RPMI7951 (cell line): ENCODE results near the gene NDUFS4. TPM values are rescaled to one million over a fixed set of nuclear protein-coding genes. Genes with fewer than 3 reads are reported as not detected.
"Not testable (repeated sequence)": the region's sequence is repeated elsewhere in the genome, so short reads cannot be mapped to it uniquely, and the experiment has no call there.

Experiments
- DNase-seq: peaks from one replicate; pipeline ENCODE4 v3.0.0-alpha.2; 2012; ENCODE audit warnings: low read depth
- total RNA-seq: library from RNA; depleted of rRNA; stranded (reverse); fragments of >200 nt; shearing (Covaris generic); gene quantifications from 2 replicates; pipeline ENCODE4 v1.2.3, GENCODE V29; 2014

Gene NDUFS4
- total RNA-seq, 1 experiment from 2014 or later = 148 TPM

DNA sequence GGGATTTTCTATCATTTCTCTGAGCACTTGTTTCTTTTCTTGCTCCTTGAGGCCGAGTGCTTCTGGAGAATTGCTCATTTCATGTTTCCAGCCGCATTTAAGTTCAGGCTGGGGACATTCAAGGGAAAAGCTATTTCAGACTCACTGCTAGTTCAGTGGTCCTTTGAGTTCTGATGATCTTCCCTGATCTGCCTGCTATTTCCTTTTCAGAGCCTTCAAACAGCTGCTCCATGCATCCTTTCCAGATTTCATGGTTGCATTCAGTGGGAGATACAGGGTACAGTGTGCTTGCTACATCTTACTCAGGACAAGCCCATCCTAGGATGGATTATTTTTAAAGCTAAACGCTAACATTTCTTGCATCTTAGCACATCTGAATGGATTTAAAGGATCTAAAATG, 14.7 kb downstream of the NDUFS4 start:
- no peak for DNase-seq

DNA sequence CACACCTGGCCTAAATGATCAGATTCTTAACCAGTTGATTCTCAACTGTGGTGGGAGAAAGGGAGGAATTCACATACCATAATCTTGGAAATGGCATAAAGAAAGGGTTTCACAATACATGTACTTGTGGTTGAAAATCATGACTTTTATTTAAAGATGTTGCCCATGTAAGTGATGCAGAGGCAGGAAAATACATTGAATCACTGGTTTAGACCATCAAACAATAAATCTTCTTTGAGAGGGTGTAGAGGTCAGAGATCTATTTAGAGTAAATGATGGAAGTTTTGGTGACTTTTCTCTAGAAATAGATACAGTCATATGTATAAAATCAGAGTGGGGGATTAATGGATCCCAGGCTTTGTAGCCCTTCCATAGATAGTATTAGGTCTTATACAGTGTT, 15.4 kb downstream of the NDUFS4 start:
- no peak for DNase-seq

DNA sequence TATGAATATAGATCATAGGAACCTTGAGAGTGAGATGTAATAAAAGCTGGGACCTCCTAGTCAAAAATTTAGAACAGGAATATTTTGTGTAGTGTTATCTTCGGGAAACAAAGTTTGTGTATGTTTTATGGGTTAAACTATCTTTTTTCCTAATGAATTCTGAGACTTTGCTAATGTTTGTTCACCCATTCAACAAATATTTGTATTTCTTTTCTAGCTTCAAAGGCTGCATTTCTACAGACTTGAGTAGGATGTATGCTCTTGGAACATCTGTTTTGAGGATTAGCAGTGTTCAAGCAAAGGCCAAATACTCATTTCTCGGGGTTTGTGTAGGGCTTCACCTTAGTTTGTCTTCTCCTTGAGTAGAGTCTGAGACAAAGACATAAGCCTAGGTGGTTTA, 16.2 kb downstream of the NDUFS4 start:
- no peak for DNase-seq

DNA sequence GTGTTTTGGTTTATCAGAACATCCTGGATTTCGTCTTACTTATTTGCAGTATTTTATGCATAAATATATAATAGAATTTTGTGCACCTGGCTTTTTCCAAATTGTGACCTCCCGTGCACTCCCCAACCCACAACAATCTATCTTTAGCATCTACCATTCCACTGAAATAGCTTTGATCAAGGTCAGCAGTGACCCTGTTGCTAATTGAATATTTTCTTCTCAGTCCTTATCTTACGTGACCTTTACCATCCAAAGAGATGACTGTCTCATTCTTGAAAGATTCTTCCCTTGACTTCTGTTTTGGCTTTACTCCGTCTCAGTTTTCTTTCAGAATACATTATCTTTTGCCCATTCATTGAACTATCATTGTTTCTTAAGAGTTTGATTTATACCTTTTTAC, 18.4 kb downstream of the NDUFS4 start:
- DNase-seq = no peak

DNA sequence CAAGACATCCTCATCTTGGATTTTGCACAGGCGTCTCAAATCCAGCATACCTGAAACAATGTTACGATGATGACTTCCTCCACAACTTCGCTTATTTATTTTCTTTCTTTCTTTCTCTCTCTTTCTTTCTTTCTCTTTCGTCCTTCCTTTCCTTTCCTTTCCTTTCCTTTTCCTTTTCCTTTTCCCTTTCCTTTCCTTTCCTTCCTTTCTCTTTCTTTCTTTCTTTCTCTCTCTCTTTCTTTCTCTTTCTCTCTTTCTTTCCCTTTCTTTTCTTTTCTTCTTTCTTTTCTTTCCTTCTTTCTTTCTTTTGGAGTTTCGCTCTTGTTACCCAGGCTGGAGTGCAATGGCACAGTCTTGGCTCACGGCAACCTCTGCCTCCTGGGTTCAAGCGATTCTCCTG, 20.1 kb downstream of the NDUFS4 start:
- DNase-seq = no peak

DNA sequence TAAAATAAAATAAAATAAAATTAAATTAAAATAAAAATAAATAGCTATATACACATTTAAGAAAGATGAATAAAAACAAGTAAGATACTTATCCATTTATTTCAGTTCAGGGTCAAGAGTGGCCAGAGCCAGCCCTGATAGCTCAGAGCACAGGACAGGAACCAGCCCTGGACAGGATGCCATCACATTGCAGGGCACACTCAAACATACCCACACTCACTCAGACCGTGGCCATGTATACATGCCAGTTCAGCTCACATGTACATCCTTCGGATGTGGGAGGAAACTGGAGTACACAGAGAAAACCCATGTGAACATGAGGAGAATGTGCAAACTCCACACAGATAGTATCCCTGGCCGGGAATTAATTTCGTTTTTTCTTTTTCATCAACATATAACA, 21.8 kb downstream of the NDUFS4 start:
- DNase-seq = no peak

DNA sequence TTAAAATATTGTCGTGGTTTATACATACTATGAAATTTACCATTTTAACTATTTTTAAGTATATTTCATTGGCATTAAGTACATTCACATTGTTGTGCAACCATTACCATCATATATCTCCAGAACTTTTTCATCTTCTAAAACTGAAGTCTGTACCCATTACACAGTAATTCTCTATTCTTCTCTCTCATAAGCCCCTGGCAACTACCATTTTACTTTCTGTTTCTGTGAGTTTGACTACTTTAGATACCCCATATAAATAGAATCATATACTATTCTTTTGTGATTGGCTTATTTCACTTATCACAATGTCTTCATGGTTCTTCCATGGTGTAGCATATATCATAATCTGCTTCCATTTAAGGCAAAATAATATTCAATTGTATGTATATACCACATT, 30.3 kb downstream of the NDUFS4 start:
- DNase-seq = no peak

DNA sequence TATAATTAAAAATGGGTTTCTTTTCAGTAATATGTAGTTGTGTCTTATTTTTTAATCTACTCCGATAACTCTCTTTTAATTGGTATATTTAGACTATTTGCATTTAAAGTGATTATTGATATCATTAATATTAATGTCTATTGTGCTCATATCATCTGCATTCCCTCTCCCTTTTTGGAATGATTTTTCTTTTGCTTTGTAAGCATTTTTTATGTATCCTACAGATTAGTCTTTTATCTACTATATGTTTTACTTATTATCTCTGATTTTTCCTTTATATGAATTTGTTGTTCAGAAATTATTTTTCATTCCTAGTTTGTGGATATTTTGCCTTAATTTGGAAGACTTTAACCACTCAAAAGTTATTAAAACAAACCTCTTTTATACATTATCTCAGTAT, 34.0 kb downstream of the NDUFS4 start:
- DNase-seq = no peak

DNA sequence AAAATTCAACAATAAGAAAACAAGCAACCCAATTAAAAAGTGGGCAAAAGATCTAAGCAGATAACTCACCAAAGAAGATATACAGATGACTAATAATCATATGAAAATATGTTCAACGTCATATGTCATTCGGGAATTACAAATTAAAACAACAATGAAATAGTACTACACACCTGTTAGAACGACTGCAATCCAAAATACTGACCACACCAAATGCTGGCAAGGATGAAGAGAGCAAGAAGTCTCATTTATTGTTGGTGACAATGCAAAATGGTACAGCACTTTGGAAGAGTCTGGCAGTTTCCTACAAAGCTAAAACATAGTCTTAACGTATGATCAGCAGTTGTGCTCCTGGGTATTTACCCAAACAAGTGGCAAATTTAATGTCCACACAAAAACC, 37.5 kb downstream of the NDUFS4 start:
- no peak for DNase-seq

DNA sequence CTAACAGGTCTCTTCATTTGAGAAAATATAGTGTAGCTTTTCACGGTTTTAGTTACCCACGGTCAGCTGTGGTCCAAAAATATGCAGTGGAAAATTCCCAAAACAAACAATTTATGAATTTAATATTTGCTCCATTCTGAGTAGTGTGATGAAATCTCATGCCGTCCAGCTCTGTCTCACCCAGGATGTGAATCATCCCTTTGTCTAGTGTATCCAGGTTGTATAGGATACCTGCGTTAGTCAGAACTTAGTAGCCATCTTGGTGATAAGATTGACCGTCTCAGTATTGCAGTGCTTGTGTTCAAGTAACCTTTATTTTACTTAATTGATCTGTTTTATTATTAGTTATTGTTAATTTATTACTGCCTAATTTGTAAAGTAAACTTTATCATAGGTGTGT, 41.1 kb downstream of the NDUFS4 start:
- DNase-seq = no peak

DNA sequence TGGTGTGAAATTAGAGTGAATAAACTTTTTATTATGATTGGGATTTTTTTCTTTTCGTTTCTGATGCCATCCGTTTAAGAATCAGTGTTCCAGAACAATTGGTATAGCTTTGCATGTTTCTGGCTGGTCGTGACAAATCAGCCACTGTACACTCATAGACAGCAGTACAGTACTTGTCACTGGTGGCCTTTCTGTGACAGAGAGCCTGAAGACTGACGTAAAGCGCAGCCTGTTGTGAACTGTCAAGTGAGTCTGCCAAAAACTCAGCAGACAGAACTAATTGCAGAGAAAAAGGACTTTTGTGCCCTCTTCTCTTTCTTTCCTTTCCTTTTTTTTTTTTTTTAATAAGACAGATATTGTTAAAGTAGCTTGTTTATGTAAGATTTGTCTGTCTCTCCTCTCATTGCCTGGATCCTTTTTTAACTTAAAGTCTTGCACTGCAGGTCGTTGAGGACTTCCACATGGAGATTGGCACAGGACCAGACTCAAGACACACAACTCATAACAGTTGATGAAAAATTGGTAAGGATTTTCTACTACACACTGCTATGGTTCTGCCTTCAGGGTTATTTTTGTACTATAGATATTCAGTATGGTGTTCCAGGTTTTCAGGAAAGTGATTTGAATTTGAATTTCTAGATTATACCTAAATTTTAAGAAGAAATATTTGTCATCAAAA, 42.7 kb downstream of the NDUFS4 start:
- DNase-seq = no peak

DNA sequence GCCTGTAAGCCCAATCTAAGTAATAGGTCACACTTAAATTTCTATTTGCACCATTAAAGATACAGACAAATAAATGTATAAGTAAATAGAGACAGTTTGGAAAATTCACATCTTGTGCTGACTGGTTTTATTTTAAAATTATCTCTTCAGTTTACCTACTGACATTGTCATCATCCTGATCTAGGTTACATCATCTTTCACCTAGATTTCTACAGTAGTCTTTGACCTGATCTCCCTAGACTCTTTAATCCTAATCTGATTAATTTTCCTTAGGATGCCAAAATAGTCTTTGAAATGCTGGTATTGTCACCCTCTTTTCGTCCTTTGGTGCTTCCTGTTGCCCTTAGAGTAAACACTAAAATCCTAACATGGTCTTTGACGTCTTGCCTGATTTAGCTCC, 43.9 kb downstream of the NDUFS4 start:
- no peak for DNase-seq

DNA sequence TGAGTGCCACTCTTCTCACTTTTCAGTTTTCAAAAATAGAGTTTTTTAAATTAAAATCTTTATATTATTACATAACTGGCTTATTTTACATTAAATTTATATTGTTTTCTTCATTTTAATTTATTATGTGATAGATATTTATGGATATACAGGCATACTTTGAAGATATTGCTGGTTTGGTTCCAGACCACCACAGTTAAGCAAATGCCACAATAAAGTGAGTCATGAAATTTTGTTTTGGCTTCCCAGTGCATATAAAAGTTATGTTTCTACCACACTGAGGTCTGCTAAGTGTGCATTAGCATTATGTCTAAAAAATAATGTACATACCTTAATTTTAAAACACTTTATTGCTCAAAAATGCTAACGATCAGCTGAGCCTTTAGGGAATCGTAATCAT, 47.4 kb downstream of the NDUFS4 start:
- no peak for DNase-seq

DNA sequence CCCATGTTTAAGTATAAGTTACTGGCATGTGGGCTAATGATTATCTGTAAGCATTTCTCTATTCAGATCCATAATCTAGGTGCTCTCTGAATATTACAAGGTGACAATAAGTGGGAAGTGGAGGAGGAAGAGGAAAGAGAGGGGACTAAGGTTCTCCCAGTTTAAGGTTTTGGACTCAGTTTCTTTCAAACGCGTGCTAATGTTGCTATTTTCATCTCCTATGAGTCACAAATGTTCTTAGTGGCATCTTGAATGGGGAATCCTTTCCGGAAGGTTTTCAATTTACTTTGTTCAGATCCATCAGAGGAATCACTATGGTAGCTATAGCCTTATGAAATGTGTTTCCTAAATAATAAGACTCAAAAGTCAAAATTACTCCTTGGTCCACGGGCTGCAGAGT, 48.5 kb downstream of the NDUFS4 start:
- not testable (repeated sequence) for DNase-seq

DNA sequence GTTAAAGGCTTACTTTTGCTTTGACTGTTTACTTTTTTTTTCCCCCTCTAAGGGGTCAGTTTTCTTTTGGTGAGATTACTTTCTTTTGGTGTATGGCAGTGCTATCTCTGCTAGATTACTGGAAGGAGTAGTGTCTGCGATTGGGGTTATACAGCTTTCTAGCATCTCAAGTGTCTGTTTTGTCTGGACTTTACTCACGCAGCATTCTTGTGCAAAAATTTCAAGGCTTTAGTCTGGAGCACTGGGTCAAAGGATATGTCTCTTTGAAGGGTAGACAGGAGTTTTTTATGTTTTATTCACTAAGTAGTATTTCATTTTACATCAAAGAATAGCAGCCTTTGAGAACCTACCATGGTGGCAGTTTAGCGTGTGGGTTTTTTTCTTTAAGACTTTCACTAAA, 52.6 kb downstream of the NDUFS4 start:
- DNase-seq = no peak

DNA sequence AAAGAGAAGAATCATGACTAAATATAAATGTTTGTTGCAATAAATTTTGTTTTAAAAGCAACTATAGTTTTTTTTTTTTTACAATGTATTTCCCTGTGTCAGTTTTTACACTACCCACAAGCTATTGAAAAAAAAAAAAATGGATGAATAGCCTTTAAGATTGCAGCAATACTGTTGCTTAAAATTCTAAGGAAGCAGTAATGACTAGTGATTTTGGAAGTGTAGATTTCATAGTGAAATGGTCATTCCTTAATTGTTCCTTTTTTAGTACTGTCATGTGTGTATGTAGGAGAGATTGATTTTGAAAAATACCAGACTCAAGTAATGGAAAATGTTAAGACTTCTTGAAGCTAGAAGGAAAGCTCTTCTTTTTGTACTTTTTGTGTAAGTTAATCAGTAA, 53.1 kb downstream of the NDUFS4 start:
- no peak for DNase-seq

DNA sequence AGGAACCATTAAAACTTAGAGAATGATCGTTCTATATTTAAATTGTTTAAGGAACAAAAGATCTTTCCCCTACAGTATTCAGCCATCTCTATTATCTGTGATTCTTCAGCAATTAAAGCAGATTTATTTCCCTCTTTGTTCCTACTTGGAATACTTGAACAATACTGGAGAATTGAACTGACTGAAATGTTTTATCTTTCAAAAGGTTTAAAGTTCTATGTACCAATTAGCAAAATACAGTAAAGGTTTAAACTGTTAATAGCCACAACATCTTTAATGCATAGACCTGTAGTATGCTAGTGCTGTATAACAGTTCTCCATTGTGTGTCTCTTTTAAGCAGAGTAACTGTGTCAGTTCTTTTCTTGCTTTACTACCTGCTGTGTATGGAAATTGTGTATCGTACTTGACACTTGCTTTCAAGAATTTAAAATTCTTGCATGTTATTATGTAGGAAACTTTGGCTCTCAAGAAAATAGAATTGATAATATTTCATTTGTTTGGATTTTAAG, 54.0 kb downstream of the NDUFS4 start:
- DNase-seq = no peak

DNA sequence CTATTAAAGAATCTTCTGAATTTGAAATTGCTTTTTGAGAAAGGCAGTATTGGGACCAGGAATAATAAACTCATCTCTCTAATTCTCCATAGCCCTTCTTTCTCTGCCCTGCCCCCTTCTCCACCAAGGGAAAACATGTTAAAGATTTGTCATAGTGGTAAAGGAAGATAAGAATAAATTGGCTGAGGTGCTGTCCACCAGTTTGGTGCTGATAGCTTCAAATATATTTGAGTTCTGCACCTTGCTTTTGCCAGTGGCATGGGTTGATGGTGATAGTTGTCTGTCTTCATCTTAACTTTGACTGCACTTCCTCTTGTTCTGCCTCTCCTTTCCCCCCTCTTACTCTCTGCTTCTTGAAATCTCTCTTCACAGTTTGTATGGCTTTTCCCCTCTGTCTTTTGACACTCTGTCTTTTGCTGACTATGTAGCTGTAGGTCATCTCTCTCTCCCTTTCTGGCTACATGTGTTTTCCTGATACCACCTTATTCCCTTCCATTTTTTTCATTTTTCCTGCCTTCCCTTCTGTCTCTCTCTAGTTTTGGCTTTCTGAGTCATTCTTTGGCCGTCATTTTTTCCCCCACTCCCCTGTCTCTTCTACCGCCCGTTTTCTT, 56.6 kb downstream of the NDUFS4 start:
- peak; percentile 2 for DNase-seq

DNA sequence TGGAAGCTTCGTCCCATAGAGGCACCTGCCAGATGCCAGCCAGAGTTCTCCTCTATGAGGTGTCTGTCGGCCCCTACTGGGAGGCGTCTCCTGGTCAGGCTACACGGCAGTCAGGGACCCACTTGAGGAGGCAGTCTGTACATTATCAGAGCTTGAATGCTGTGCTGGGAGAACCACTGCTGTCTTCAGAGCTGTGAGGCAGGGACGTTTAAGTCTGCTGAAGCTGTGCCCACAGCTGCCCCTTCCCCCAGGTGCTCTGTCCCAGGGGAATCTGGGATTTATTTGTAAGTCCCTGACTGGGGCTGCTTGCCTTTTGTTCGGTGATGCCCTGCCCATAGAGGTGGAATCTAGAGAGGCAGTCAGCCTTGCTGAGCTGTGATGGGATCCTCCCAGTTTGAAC, 70.8 kb downstream of the NDUFS4 start:
- DNase-seq = no peak

DNA sequence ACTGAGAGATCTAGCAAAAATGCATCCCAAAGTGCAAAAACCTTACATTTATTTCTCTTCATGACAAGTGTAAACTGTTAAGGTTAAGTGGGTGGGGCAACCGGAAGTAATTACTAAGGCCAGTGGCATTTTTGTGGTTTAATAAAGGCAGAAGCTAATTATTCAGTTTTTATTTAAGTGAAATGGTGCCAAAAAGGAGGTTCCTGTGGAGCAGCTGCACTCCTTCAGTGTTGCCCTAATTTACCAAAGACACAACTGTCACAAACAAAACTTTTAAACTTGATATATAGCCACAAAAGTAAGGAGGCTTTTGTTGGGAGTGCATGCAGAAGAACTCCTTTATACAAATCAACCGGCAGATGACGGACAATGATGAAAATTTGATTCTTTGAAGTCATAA, 81.6 kb downstream of the NDUFS4 start:
- peak; percentile 21 for DNase-seq

DNA sequence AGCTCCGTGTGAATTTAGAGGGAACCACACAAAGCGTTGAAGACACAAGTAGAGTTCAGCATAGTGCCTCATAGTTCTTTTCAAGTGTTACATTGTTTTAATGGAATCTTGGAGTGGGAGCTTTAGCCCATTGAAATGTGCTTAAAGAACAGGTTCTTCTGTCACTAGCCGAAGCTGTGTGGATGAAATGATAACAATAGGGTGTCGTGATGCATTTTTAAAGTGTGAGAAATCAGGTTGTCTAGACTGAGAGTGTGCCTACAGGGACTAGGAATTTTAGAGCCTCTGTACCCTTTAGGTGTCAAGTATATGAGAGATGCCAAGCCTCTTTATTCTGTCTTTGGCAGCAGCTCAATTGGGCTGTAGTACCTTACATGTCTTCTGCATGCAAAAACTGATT, 83.0 kb downstream of the NDUFS4 start:
- DNase-seq = no peak

DNA sequence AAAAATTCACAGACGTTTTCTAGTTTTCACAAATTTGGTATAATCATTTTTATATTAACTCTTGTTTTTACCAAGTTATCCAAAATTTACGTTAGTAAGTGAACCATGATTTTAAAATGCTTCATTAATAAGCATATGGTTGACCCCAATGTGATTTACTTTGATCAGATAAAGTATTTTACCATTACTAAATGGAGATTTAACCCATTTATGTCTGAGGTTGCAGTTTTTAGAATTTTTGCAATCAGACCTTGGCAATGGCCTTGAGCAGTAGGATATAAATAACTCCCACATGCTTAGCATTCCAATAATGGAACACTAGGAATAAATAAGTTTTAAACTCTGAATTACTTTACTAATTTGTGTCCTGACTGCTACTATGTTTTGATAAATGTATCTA, 84.6 kb downstream of the NDUFS4 start:
- DNase-seq = no peak

DNA sequence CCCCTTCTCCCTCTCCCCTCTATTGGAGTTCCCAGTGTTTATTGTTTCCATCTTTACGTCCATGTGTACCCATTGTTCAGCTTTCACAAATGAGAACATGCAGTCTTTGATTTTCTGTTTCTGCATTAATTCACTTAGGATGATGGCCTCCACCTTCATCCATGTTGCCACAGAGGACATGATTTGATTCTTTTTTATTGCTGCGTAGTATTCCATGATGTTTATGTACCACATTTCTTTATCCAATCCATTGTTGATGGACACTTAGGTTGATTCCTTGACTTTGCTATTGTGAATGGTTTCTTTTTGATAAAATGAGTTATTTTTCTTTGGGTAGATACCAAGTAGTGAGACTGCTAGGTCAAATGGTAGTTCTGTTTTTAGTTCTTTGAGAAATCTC, 88.9 kb downstream of the NDUFS4 start:
- no peak for DNase-seq

DNA sequence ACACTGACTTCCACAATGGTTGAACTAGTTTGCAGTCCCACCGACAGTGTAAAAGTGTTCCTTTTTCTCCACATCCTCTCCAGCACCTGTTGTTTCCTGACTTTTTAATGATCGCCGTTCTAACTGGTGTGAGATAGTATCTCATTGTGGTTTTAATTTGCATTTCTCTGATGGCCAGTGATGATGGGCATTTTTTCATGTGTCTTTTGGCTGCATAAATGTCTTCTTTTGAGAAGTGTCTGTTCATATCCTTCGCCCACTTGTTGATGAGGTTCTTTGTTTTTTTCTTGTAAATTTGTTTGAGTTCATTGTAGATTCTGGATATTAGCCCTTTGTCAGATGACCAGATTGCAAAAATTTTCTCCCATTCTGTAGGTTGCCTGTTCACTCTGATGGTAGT, 100.1 kb downstream of the NDUFS4 start:
- not testable (repeated sequence) for DNase-seq
